Measurements from ENCODE around the gene ADPRM.
"Not testable (repeated sequence)": the region's sequence is repeated elsewhere in the genome, so short reads cannot be mapped to it uniquely, and the experiment has no call there.

The ADPRM gene

GRCh38 chr17:10731408-10731879 lies 34.0 kb downstream of the ADPRM start:
- H3K27me3 ChIP-seq (replicated peaks; ENCODE audit: insufficient read depth, low read length), result no peaks in the 10 kb centered on the region; the same call in 1 of the 2 replicates
- no peaks in the 10 kb centered on the region for H3K36me3 ChIP-seq (replicated peaks; ENCODE audit: insufficient read depth, low read length)
- no peak for TF ChIP-seq EZH2 (optimal IDR thresholded peaks at IDR 0.05; ENCODE audit: low read depth, low read length)
- no peak for TF ChIP-seq CTCF (IDR thresholded peaks at IDR 0.05; ENCODE audit: low read length)
- TF ChIP-seq EZH2phosphoT487 (IDR thresholded peaks at IDR 0.05; ENCODE audit: low read length), result no peak
- no peak overlapping the region for H3K4me2 ChIP-seq (ENCODE audit: low read depth, low read length)
- no peak overlapping the region for H3K4me3 ChIP-seq (ENCODE audit: low read length)
- no peak overlapping the region for H3K9ac ChIP-seq (ENCODE audit: low read length)
- H3K4me1 ChIP-seq (ENCODE audit: low read length), result no peaks in the 10 kb centered on the region
- no peaks in the 10 kb centered on the region for H3F3A ChIP-seq (ENCODE audit: insufficient read depth, low read length)
- H3K9me3 ChIP-seq (replicated peaks; ENCODE audit: insufficient read depth, low read length), result no peaks in the 10 kb centered on the region
- no peak overlapping the region for H2AFZ ChIP-seq (ENCODE audit: low read length)
- no peaks in the 10 kb centered on the region for H3K9me2 ChIP-seq (replicated peaks; ENCODE audit: insufficient read depth, low read length)
- H3K27ac ChIP-seq (ENCODE audit: low read length), result no peak overlapping the region
- DNase-seq, result no peak
- no peaks in the 10 kb centered on the region for H3K79me2 ChIP-seq (ENCODE audit: low read length)
- no peaks in the 10 kb centered on the region for H4K20me1 ChIP-seq (ENCODE audit: insufficient read depth, low read length)

- H3K27me3 ChIP-seq (replicated peaks; ENCODE audit: insufficient read depth, low read length); H3K27ac ChIP-seq (ENCODE audit: low read length); H3K4me1 ChIP-seq (ENCODE audit: low read length); H3K36me3 ChIP-seq (replicated peaks; ENCODE audit: insufficient read depth, low read length); H3K4me2 ChIP-seq (ENCODE audit: low read depth, low read length); H2AFZ ChIP-seq (ENCODE audit: low read length); H3K79me2 ChIP-seq (ENCODE audit: low read length); H3K9me3 ChIP-seq (replicated peaks; ENCODE audit: insufficient read depth, low read length); H3K4me3 ChIP-seq (ENCODE audit: low read length); DNase-seq; H3K9ac ChIP-seq (ENCODE audit: low read length); H3K9me2 ChIP-seq (replicated peaks; ENCODE audit: insufficient read depth, low read length); H3F3A ChIP-seq (ENCODE audit: insufficient read depth, low read length); H4K20me1 ChIP-seq (ENCODE audit: insufficient read depth, low read length): not testable (repeated sequence)
These were observed 34.7 kb downstream of the ADPRM start for GRCh38 chr17:10732121-10732520.

GRCh38 chr17:10733666-10734065 lies 36.3 kb downstream of the ADPRM start:
- no peaks in the 10 kb centered on the region for H3K9me2 ChIP-seq (replicated peaks; ENCODE audit: insufficient read depth, low read length)
- no peak overlapping the region for H2AFZ ChIP-seq (ENCODE audit: low read length)
- DNase-seq, result no peak
- no peak for TF ChIP-seq EZH2 (optimal IDR thresholded peaks at IDR 0.05; ENCODE audit: low read depth, low read length)
- peaks cover 8% of the 10 kb centered on the region; the same call in 1 of the 2 replicates for H3K27me3 ChIP-seq (replicated peaks; ENCODE audit: insufficient read depth, low read length)
- no peak overlapping the region for H3K9ac ChIP-seq (ENCODE audit: low read length)
- H3F3A ChIP-seq (ENCODE audit: insufficient read depth, low read length), result no peaks in the 10 kb centered on the region
- H4K20me1 ChIP-seq (ENCODE audit: insufficient read depth, low read length), result no peaks in the 10 kb centered on the region
- no peak overlapping the region for H3K27ac ChIP-seq (ENCODE audit: low read length)
- H3K4me1 ChIP-seq (ENCODE audit: low read length), result no peaks in the 10 kb centered on the region
- no peaks in the 10 kb centered on the region for H3K9me3 ChIP-seq (replicated peaks; ENCODE audit: insufficient read depth, low read length)
- no peaks in the 10 kb centered on the region for H3K36me3 ChIP-seq (replicated peaks; ENCODE audit: insufficient read depth, low read length)
- H3K4me2 ChIP-seq (ENCODE audit: low read depth, low read length), result no peak overlapping the region
- H3K79me2 ChIP-seq (ENCODE audit: low read length), result no peaks in the 10 kb centered on the region
- H3K4me3 ChIP-seq (ENCODE audit: low read length), result no peak overlapping the region

DNA sequence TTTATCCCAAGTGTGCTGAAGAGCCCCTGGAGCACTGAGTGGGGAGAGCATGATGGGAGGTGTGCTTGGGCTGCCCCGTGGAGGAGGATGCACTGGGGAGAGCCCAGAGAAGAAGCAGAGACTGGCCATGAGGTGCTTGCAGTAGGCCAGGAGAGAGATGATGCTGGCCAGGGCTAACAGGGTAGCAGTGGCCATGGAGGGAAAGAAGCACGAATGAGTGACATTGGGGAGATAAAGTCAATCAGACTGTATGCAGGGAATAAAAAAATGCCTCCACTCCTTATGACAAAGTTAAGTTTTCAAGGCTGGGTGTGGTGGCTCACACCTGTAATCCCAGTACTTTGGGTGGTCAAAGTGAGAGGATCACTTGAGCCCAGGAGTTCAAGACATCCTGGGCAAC lies 37.9 kb downstream of the ADPRM start:
- Histone ChIP-seq H3K27me3 (replicated peaks; ENCODE audit: insufficient read depth, low read length) (peaks cover 10% of the 10 kb centered on the region; the same call in 1 of the 2 replicates), H3F3A (ENCODE audit: insufficient read depth, low read length) (no peaks in the 10 kb centered on the region), H3K36me3 (replicated peaks; ENCODE audit: insufficient read depth, low read length) (no peaks in the 10 kb centered on the region), H3K27ac (ENCODE audit: low read length) (no peak overlapping the region), H3K4me2 (ENCODE audit: low read depth, low read length) (no peak overlapping the region), H4K20me1 (ENCODE audit: insufficient read depth, low read length) (no peaks in the 10 kb centered on the region), H3K9ac (ENCODE audit: low read length) (no peak overlapping the region), H3K79me2 (ENCODE audit: low read length) (no peaks in the 10 kb centered on the region), H3K9me3 (replicated peaks; ENCODE audit: insufficient read depth, low read length) (no peaks in the 10 kb centered on the region), H3K4me3 (ENCODE audit: low read length) (no peak overlapping the region), H2AFZ (ENCODE audit: low read length) (no peak overlapping the region), H3K9me2 (replicated peaks; ENCODE audit: insufficient read depth, low read length) (no peaks in the 10 kb centered on the region), H3K4me1 (ENCODE audit: low read length) (no peaks in the 10 kb centered on the region)
- no peak for DNase-seq
- no peak for TF ChIP-seq EZH2 (optimal IDR thresholded peaks at IDR 0.05; ENCODE audit: low read depth, low read length)
- no peak for TF ChIP-seq CTCF (IDR thresholded peaks at IDR 0.05; ENCODE audit: low read length)
- TF ChIP-seq EZH2phosphoT487 (IDR thresholded peaks at IDR 0.05; ENCODE audit: low read length), result no peak
